Left forelimb (tissue), 1 donor: ENCODE measurements around the gene STAG1.
"Not testable (repeated sequence)": the region's sequence is repeated elsewhere in the genome, so short reads cannot be mapped to it uniquely, and the experiment has no call there.

Source experiments
- DNase-seq: peaks from one replicate; pipeline ENCODE4 v3.0.0-alpha.2; 2018; ENCODE audit warnings: low spot score

STAG1 gene

GRCh38 chr3:136505676-136506075, 246.5 kb downstream of the STAG1 start:
- no peak for DNase-seq

DNA sequence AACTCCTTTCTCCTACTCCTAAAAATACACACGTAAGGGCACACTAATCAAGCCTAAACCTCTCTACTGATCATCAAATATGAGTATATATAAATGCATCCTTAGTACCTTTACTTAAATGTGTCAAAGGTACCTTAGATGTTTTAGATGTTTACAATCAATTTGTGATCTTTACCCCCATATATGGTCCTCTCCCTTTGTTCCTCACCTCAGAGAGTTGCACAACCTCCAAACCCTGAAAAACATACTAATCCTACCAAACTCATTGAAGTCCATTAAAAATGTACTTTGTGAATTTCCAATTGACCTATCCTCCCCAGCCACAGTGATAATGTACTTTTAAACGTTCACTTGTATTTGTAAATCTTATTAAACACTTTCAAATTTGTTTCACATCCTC, 249.1 kb downstream of the STAG1 start:
- no peak for DNase-seq

DNA sequence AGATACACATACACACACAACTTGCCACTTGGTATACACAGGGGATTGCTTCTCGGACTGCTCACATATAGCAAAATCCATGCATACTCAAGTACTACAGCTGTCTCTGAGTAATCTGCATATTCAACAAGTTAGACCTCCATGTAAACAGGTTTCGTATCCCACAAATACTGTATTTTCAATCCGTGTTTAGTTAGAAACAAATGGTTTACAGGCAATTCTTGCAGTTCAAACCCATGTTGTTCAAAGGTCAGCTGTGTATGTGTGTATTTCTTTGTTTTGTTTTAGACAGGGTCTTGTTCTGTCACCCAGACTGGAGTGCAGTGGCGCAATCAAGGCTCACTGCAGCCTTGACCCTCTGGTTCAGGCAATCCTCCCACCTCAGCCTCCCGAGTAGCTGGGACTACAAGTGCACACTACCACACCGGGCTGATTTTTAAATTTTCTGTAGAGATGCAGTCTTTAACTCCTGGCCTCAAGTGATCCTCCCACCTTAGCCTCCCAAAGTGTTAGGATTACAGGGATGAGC, 253.2 kb downstream of the STAG1 start:
- DNase-seq = no peak

- DNase-seq = no peak
These were observed 257.0 kb downstream of the STAG1 start for GRCh38 chr3:136495213-136495612.

GRCh38 chr3:136490646-136491405, 261.4 kb downstream of the STAG1 start:
- DNase-seq = no peak

GRCh38 chr3:136485777-136486176, 266.4 kb downstream of the STAG1 start:
- DNase-seq = no peak

DNA sequence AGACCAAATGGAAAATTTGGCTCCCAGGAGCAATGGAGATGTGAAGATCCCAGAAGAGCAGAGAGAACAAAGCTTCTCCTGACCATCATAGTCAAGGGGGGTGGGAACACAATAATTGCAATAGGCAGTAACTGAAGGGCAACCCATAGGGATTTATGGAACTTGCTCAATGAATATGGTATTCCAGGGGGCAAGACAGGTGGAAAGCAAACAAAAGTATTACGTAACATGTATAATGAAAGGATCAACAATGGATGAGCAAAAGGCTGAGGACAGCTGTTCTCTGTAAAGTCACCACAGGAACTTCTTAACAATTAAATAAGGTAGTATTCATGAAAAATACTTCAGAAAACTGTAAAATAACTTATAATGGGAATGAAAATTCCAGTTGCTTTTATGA, 275.9 kb downstream of the STAG1 start:
- DNase-seq = no peak

DNA sequence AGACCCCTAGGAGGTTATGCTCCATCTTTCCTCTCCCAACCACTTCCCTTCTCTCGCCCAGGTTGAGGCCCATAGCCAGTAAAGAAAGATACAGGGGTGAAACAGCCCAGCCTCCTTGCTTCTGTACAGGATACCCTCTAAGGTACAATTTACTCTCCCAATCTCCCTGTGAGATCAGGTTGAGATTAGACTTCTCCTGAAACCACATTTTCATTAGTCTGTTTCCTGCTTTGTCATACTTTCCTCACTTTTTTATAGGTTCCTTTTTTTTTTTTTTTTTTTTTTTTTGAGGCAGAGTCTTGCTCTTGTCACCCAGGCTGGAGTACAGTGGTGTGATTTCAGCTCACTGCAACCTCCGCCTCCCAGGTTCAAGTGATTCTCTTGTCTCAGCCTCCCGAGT, 277.3 kb downstream of the STAG1 start:
- not testable (repeated sequence) for DNase-seq

DNA sequence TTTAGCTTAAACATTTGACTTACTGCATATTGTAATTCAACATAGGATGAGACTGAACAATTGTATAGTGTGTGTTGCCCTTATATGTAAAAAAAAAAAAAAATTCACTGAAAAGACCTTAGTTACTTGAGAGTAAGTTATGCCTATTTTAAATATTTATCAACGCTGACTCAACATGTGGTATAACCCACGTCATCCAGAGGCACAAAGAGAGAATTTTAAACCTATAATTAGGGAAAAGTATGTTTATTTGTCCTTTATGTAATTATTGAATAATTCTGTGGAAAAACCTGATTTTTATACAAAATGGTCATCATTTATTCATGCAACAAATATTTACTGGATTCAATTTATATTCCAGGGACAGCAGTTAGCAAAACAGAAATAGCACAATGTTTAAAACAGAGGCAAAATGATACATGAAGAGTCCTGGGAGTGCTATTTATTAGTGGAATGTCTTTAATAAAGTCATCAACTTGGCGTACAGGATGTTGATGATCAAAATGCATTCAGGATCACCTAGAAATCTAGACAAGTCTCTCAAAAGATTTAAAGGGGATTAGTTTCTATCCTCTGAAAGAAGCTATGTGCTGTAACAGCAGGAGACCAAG, 278.4 kb downstream of the STAG1 start:
- DNase-seq = no peak

GRCh38 chr3:136465296-136465695, 286.9 kb downstream of the STAG1 start:
- no peak for DNase-seq

- DNase-seq = no peak
These were observed 287.7 kb downstream of the STAG1 start for GRCh38 chr3:136464502-136464901.

DNA sequence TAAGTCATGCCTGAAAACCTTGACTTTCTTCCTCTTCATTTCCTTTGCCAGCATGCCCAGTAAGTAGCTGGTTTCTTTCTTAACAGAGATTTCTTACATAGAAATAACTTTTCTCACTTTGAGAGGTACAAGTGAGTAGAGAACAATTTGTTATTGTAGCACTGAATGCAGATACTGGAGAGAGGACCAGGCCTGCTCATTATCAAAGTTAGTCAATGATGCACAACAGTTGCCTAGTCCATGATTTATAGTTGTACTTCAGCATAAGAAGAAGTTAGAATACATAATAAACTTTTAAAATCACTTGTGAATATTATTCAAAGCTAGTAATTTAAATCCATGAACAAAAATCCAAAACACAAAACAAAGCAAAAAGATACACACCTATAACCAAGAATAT, 289.0 kb downstream of the STAG1 start:
- no peak for DNase-seq

DNA sequence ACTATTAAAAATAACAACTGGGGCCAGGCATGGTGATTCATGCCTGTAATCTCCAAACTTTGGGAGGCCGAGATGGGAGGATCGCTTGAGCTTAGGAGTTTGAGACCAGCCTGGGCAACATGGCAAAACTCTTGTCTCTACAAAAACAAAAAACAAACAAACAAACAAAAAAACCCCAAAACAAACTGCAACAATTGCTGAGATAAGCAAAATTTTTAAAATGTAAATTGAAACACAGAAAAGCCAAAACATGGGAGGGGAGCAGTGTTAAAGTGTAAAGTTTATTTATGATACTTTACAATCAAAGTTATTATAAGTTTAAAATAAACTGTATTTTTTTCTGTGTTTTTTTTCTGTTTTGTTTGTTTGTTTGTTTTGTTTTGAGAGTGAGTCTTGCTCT, 294.4 kb downstream of the STAG1 start:
- DNase-seq = no peak

DNA sequence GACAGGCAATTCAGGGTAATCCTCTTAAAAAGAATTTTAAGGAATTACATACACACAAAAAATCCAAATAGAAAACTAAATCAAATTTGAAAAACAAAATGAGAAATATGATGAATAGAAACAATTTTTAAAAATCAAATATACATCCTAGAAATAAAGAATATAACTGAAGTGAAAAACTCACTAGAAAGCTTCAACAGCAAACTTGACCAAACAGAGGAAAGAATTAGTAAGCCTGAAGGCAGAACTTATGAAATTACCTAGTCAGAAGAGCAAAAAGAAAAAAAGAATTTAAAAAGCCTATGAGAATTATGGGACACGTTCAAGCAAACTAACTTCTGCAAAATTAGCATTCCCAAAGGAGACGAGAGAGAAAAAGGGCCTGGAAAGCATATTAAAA, 296.0 kb downstream of the STAG1 start:
- no peak for DNase-seq

DNA sequence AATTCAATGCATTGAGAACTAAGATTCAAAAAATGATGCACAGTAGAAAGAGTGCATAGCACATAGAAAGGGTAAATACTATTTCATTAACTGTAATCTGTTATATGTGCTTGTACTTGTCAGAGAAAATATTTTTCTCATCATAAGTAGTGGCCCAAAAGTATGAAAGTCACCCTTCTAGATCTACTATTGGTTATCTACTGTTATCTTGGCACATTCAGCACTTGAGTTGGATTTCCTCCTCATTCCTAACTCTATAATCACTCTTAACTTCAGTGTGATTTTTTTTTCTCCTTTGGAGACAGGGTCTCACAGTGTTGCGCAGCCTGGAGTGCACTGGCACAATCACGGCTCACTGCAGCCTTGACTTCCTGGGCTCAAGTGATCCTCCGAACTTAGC, 307.6 kb downstream of the STAG1 start:
- DNase-seq = no peak

DNA sequence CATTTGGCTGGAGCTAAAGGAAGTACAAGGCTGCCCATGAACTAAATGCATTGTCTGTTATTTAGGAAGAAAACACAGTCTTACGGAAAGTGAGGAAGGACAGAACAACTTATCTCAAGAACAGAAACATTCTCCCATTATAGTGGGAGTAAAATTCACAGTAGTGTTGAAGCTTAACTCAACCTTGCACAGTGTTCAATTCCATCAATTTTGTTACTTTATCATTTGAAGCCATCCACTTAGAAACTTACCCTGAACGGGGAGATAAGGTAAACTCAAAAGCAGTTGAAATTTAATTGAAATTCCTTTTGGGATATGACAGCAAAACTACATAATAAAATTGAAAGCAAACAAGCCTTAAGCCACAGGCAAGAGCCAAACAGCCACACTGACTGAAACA, 315.1 kb downstream of the STAG1 start:
- no peak for DNase-seq

- DNase-seq = no peak
These were observed 317.7 kb downstream of the STAG1 start for GRCh38 chr3:136434429-136434828.

DNA sequence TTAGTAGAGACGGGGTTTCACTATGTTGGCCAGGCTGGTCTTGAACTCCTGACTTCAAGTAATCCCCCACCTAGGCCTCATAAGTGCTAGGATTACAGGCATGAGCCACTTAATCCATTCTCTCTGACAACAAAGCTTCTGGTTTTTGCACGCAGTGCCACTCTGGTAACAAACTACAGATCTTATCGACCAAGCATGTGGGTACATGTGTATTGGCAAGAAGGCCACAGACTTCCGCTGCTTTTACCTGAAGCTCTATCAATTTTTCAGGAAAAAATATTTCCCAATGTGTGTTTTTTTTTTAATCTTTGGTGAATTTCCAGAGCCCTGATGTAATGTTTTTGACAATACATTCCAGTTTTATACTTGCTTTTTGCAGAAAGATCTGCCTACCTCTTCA, 319.5 kb downstream of the STAG1 start:
- DNase-seq = no peak

DNA sequence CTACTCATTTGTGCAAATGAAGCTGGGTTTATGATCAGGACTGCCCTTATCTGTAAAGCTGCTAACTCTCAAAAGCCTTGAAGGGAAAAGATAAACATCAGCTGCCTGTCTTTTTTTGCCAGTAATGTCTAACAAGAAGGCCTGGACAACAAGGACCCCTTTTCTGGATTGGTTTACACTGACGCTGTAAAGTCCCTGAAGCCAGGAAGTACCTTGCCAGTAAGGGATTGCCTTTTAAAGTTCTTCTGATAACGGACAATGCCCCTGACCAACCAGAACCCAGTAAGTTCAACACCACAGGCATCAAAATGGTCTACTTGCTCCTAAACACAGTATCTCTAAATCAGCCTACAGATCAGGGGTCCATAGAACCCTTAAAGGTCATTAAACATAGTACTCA, 324.0 kb downstream of the STAG1 start:
- no peak for DNase-seq

DNA sequence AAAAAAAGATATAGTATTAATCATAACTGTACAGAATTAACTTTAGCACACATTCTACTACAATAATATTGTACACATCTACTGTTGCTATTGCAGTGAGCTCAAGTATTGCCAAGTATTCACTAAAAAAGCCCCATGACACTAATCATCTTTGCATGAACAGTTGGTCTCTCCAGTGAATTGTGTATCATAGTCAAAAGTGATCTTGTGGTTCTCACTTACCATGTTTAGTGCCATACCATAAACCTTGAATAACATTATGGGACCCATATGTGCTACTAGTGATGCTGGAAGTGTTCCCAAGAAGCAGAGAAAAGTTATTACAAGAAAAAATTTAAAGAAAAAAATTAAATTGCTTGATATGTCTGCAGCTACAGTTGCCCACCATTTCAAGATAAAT, 324.9 kb downstream of the STAG1 start:
- no peak for DNase-seq

- DNase-seq = no peak
These were observed 337.7 kb downstream of the STAG1 start for GRCh38 chr3:136414476-136414875.

- DNase-seq = no peak
These were observed 339.9 kb downstream of the STAG1 start for GRCh38 chr3:136412307-136412706.

DNA sequence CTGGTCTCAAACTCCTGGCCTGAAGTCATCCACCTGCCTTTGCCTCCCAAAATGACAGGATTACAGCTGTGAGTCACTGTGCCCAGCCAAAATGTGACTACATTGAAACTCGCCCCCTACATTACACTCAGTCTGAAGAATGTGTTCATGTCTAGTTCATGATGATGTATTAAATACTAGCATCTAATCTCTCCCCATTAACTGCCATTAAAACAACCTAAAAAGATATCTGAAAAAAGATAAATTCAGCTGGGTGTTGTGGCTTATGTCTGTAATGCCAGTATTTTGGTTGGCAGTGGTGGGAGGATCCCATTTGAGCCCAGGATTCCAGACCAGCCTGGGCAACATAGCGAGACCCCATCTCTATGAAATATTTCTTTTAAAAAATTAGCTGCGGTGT, 342.6 kb downstream of the STAG1 start:
- no peak for DNase-seq

DNA sequence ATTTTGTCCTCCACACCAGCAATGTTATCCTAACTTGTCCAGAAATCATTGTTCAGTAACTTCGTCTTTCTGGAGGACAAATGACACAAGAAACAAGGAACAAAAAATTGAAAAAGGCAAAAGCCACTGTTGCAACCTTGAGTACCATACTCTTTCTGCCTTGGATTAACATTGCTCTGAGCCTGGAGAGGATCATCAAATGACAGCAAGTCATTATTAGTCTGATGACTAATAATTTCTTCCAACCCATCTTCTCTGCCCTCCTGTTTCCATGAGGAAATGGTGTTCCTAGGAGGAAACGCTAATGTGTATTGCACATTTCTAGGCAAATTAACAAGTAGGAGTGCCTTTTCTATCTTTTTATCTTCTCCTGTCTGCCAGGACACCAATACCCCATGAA, 348.1 kb downstream of the STAG1 start:
- DNase-seq = no peak
